Measurements from ENCODE around the gene KSR1. TPM values are rescaled to one million over a fixed set of nuclear protein-coding genes. Genes with fewer than 3 reads are reported as not detected.

The KSR1 gene
- total RNA-seq, 1 experiment from 2014 or later: 21.7 TPM

GRCh38 chr17:27596566-27597187, 140.4 kb downstream of the KSR1 start:
- H3K4me3 ChIP-seq (ENCODE audit: low read depth in 2 of 2, low read length in 2 of 2): no peak overlapping the region

DNA sequence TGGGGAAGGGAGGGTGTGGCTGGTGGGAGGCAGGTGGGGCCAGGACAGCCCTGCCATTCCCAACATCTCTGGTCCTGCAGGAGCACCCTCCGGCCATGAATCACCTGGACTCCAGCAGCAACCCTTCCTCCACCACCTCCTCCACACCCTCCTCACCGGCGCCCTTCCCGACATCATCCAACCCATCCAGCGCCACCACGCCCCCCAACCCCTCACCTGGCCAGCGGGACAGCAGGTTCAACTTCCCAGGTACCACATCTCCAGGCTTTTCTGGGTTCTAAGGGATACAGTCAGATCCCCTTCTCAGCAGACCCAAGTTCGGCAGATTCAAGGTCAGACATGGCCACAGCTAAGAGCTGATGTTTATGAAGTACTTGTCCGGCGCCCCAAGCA, 140.9 kb downstream of the KSR1 start:
- no peaks in the 10 kb centered on the region for H3K27me3 ChIP-seq (ENCODE audit: control insufficient read depth, insufficient read depth, low read length)
- DNase-seq (ENCODE audit: low read depth, low spot score) (no peak), ATAC-seq (no peak)
- no TSS peak for BruUV-seq (replicated peaks)
- intact Hi-C loops (cut with micrococcal nuclease; ENCODE audit: unreplicated experiment): loop anchor here (5.0 to 10.0 kb wide), 2 partner anchors 102 to 140 kb away; partner anchors contain the start of gene KSR1
- ChIA-PET POLR2A (no interaction called here), CTCF (interaction anchor here (0.9 kb wide), 1 partner anchor 12 kb away, joined by 3 read pairs; no protein-coding TSS in a partner anchor)
- no peaks in the 10 kb centered on the region for H3K36me3 ChIP-seq (ENCODE audit: control insufficient read depth, insufficient read depth, low read length)
- TF ChIP-seq TCF7L2 (IDR thresholded peaks at IDR 0.05; ENCODE audit: low read depth, low read length) (no peak), POLR2AphosphoS5 (IDR thresholded peaks at IDR 0.05; ENCODE audit: low read depth, low read length) (no peak), SIN3A (IDR thresholded peaks at IDR 0.05; ENCODE audit: borderline replicate concordance, insufficient read depth, low read depth, low read length) (no peak)
- TF ChIP-seq, protein P1, sequence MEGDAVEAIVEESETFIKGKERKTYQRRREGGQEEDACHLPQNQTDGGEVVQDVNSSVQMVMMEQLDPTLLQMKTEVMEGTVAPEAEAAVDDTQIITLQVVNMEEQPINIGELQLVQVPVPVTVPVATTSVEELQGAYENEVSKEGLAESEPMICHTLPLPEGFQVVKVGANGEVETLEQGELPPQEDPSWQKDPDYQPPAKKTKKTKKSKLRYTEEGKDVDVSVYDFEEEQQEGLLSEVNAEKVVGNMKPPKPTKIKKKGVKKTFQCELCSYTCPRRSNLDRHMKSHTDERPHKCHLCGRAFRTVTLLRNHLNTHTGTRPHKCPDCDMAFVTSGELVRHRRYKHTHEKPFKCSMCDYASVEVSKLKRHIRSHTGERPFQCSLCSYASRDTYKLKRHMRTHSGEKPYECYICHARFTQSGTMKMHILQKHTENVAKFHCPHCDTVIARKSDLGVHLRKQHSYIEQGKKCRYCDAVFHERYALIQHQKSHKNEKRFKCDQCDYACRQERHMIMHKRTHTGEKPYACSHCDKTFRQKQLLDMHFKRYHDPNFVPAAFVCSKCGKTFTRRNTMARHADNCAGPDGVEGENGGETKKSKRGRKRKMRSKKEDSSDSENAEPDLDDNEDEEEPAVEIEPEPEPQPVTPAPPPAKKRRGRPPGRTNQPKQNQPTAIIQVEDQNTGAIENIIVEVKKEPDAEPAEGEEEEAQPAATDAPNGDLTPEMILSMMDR (IDR thresholded peaks at IDR 0.05): no peak
- TF ChIP-seq, protein P2, sequence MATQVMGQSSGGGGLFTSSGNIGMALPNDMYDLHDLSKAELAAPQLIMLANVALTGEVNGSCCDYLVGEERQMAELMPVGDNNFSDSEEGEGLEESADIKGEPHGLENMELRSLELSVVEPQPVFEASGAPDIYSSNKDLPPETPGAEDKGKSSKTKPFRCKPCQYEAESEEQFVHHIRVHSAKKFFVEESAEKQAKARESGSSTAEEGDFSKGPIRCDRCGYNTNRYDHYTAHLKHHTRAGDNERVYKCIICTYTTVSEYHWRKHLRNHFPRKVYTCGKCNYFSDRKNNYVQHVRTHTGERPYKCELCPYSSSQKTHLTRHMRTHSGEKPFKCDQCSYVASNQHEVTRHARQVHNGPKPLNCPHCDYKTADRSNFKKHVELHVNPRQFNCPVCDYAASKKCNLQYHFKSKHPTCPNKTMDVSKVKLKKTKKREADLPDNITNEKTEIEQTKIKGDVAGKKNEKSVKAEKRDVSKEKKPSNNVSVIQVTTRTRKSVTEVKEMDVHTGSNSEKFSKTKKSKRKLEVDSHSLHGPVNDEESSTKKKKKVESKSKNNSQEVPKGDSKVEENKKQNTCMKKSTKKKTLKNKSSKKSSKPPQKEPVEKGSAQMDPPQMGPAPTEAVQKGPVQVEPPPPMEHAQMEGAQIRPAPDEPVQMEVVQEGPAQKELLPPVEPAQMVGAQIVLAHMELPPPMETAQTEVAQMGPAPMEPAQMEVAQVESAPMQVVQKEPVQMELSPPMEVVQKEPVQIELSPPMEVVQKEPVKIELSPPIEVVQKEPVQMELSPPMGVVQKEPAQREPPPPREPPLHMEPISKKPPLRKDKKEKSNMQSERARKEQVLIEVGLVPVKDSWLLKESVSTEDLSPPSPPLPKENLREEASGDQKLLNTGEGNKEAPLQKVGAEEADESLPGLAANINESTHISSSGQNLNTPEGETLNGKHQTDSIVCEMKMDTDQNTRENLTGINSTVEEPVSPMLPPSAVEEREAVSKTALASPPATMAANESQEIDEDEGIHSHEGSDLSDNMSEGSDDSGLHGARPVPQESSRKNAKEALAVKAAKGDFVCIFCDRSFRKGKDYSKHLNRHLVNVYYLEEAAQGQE (IDR thresholded peaks at IDR 0.05; ENCODE audit: insufficient read depth in 1 of 2, low read depth in 2 of 2, low read length in 1 of 2): no peak
- no peaks in the 10 kb centered on the region for H3K4me1 ChIP-seq (ENCODE audit: control insufficient read depth, insufficient read depth, low read length)
- H3K4me3 ChIP-seq (ENCODE audit: low read depth in 2 of 2, low read length in 2 of 2): no peak overlapping the region
- H3K9me3 ChIP-seq (ENCODE audit: control insufficient read depth, insufficient read depth, low read depth, low read length): no peaks in the 10 kb centered on the region
- in situ Hi-C loops (cut with HindIII; ENCODE audit: low pct_unique_long_range_greater_than_20kb, low sequenced_read_pairs): no loop called here
- no peak overlapping the region for H3K27ac ChIP-seq (ENCODE audit: low read length)

More at GRCh38 chr17:27596566-27597187, 140.4 kb downstream of the KSR1 start:
- no peak for DNase-seq (ENCODE audit: low read depth, low spot score)
- CTCF ChIA-PET: no interaction called here
- intact Hi-C loops (cut with micrococcal nuclease; ENCODE audit: unreplicated experiment) (loop anchor here (5.0 to 10.0 kb wide), 2 partner anchors 102 to 139 kb away; partner anchors contain the start of gene KSR1), in situ Hi-C loops (cut with HindIII; ENCODE audit: low pct_unique_long_range_greater_than_20kb, low sequenced_read_pairs) (no loop called here)
- Histone ChIP-seq H3K27ac (ENCODE audit: low read length) (no peak overlapping the region), H3K4me1 (ENCODE audit: control insufficient read depth, insufficient read depth, low read length) (no peaks in the 10 kb centered on the region), H3K36me3 (ENCODE audit: control insufficient read depth, insufficient read depth, low read length) (no peaks in the 10 kb centered on the region), H3K9me3 (ENCODE audit: control insufficient read depth, insufficient read depth, low read depth, low read length) (no peaks in the 10 kb centered on the region), H3K27me3 (ENCODE audit: control insufficient read depth, insufficient read depth, low read length) (no peaks in the 10 kb centered on the region)
- POLR2A ChIA-PET: no interaction called here
- no TSS peak for BruUV-seq (replicated peaks)
- TF ChIP-seq POLR2AphosphoS5 (IDR thresholded peaks at IDR 0.05; ENCODE audit: low read depth, low read length) (no peak), TCF7L2 (IDR thresholded peaks at IDR 0.05; ENCODE audit: low read depth, low read length) (no peak), SIN3A (IDR thresholded peaks at IDR 0.05; ENCODE audit: borderline replicate concordance, insufficient read depth, low read depth, low read length) (no peak)
- TF ChIP-seq, protein P2 (IDR thresholded peaks at IDR 0.05; ENCODE audit: insufficient read depth in 1 of 2, low read depth in 2 of 2, low read length in 1 of 2): no peak
- TF ChIP-seq, protein P1 (IDR thresholded peaks at IDR 0.05): no peak
- ATAC-seq: no peak

Measured in Panc1 (cell line).